ENCODE data around the gene OR5V1.

Gene OR5V1

GRCh38 chr6:29368765-29369164 is at the start of gene OR5V1:
TSS of gene OR5V1 (minus strand) at chr6:29368865. CDS start at chr6:29356195, 12,670 bp downstream.
- H3K9ac ChIP-seq (ENCODE audit: low read depth, low read length) = no peak within 1 kb of the TSS
- no peaks in the 10 kb centered on the region for H3K4me1 ChIP-seq (ENCODE audit: insufficient read depth, low read length)
- H3K4me3 ChIP-seq (ENCODE audit: low read depth in 1 of 2, low read length in 2 of 2) = no peak within 1 kb of the TSS
- no peak for TF ChIP-seq CTCF (IDR thresholded peaks at IDR 0.05; ENCODE audit: borderline replicate concordance, extremely low read depth, low read length, poor library complexity, severe bottlenecking)
- no peak for TF ChIP-seq EZH2 (IDR thresholded peaks at IDR 0.05; ENCODE audit: borderline replicate concordance, low read depth, low read length, severe bottlenecking)
- no peaks in the 10 kb centered on the region for H4K20me1 ChIP-seq (ENCODE audit: insufficient read depth, low read length)
- no peak within 1 kb of the TSS for H3K27ac ChIP-seq (ENCODE audit: low read length)
- H3K9me3 ChIP-seq (ENCODE audit: insufficient read depth, low read length, severe bottlenecking) = no peaks in the 10 kb centered on the region
- no peak within 1 kb of the TSS for H3K4me2 ChIP-seq (ENCODE audit: insufficient read depth, low read length)
- no peaks in the 10 kb centered on the region for H3K36me3 ChIP-seq (ENCODE audit: insufficient read depth, low read length)
- peaks cover 5% of the 10 kb centered on the region for H3K27me3 ChIP-seq (ENCODE audit: insufficient read depth, low read length, poor library complexity)
- ATAC-seq (ENCODE audit: insufficient read depth, low read depth) (no peak), DNase-seq (no peak)
- H3K79me2 ChIP-seq (ENCODE audit: insufficient read depth, low read length) = no peaks in the 10 kb centered on the region
- no peak within 1 kb of the TSS for H2AFZ ChIP-seq (ENCODE audit: low read depth, low read length)

- ATAC-seq (ENCODE audit: insufficient read depth, low read depth) = no peak
Observed at GRCh38 chr6:29414588-29414987, 45.9 kb upstream of the OR5V1 start, which contains the start of gene OR12D1. TSS of gene OR12D1 (plus strand) at chr6:29414928.

GRCh38 chr6:29403801-29404200 is 35.1 kb upstream of the OR5V1 start:
- ATAC-seq (ENCODE audit: insufficient read depth, low read depth) = no peak
- H3K9ac ChIP-seq (ENCODE audit: low read depth, low read length) = no peak overlapping the region
- no peak overlapping the region for H3K4me3 ChIP-seq (ENCODE audit: low read depth in 1 of 2, low read length in 2 of 2)
- no peaks in the 10 kb centered on the region for H3K9me3 ChIP-seq (ENCODE audit: insufficient read depth, low read length, severe bottlenecking)
- no peak overlapping the region for H2AFZ ChIP-seq (ENCODE audit: low read depth, low read length)
- DNase-seq = no peak
- no peaks in the 10 kb centered on the region for H3K79me2 ChIP-seq (ENCODE audit: insufficient read depth, low read length)
- TF ChIP-seq EZH2 (IDR thresholded peaks at IDR 0.05; ENCODE audit: borderline replicate concordance, low read depth, low read length, severe bottlenecking) (no peak), CTCF (IDR thresholded peaks at IDR 0.05; ENCODE audit: borderline replicate concordance, extremely low read depth, low read length, poor library complexity, severe bottlenecking) (no peak)
- no peaks in the 10 kb centered on the region for H3K4me1 ChIP-seq (ENCODE audit: insufficient read depth, low read length)
- H3K27me3 ChIP-seq (ENCODE audit: insufficient read depth, low read length, poor library complexity) = no peaks in the 10 kb centered on the region
- H4K20me1 ChIP-seq (ENCODE audit: insufficient read depth, low read length) = no peaks in the 10 kb centered on the region
- H3K4me2 ChIP-seq (ENCODE audit: insufficient read depth, low read length) = no peak overlapping the region
- H3K27ac ChIP-seq (ENCODE audit: low read length) = no peak overlapping the region
- no peaks in the 10 kb centered on the region for H3K36me3 ChIP-seq (ENCODE audit: insufficient read depth, low read length)

More at GRCh38 chr6:29414588-29414987, 45.9 kb upstream of the OR5V1 start, which contains the start of gene OR12D1:
- Histone ChIP-seq H3K27ac (ENCODE audit: low read length) (no peak within 1 kb of the TSS), H2AFZ (ENCODE audit: low read depth, low read length) (no peak within 1 kb of the TSS), H3K36me3 (ENCODE audit: insufficient read depth, low read length) (no peaks in the 10 kb centered on the region), H3K27me3 (ENCODE audit: insufficient read depth, low read length, poor library complexity) (peaks cover 6% of the 10 kb centered on the region), H3K79me2 (ENCODE audit: insufficient read depth, low read length) (no peaks in the 10 kb centered on the region), H3K4me2 (ENCODE audit: insufficient read depth, low read length) (no peak within 1 kb of the TSS), H3K4me1 (ENCODE audit: insufficient read depth, low read length) (no peaks in the 10 kb centered on the region), H3K9ac (ENCODE audit: low read depth, low read length) (no peak within 1 kb of the TSS), H3K4me3 (ENCODE audit: low read depth in 1 of 2, low read length in 2 of 2) (no peak within 1 kb of the TSS), H4K20me1 (ENCODE audit: insufficient read depth, low read length) (no peaks in the 10 kb centered on the region), H3K9me3 (ENCODE audit: insufficient read depth, low read length, severe bottlenecking) (no peaks in the 10 kb centered on the region)
- TF ChIP-seq EZH2 (IDR thresholded peaks at IDR 0.05; ENCODE audit: borderline replicate concordance, low read depth, low read length, severe bottlenecking) (no peak), CTCF (IDR thresholded peaks at IDR 0.05; ENCODE audit: borderline replicate concordance, extremely low read depth, low read length, poor library complexity, severe bottlenecking) (no peak)
- DNase-seq = no peak

GRCh38 chr6:29399525-29399924 is 30.9 kb upstream of the OR5V1 start:
- Histone ChIP-seq H3K27ac (ENCODE audit: low read length) (no peak overlapping the region), H3K27me3 (ENCODE audit: insufficient read depth, low read length, poor library complexity) (no peaks in the 10 kb centered on the region), H3K79me2 (ENCODE audit: insufficient read depth, low read length) (no peaks in the 10 kb centered on the region), H2AFZ (ENCODE audit: low read depth, low read length) (no peak overlapping the region), H3K36me3 (ENCODE audit: insufficient read depth, low read length) (no peaks in the 10 kb centered on the region), H3K4me1 (ENCODE audit: insufficient read depth, low read length) (no peaks in the 10 kb centered on the region), H3K4me2 (ENCODE audit: insufficient read depth, low read length) (no peak overlapping the region), H3K9me3 (ENCODE audit: insufficient read depth, low read length, severe bottlenecking) (no peaks in the 10 kb centered on the region), H3K9ac (ENCODE audit: low read depth, low read length) (no peak overlapping the region), H4K20me1 (ENCODE audit: insufficient read depth, low read length) (no peaks in the 10 kb centered on the region), H3K4me3 (ENCODE audit: low read depth in 1 of 2, low read length in 2 of 2) (no peak overlapping the region)
- ATAC-seq (ENCODE audit: insufficient read depth, low read depth) = no peak
- DNase-seq = no peak
- TF ChIP-seq EZH2 (IDR thresholded peaks at IDR 0.05; ENCODE audit: borderline replicate concordance, low read depth, low read length, severe bottlenecking) (no peak), CTCF (IDR thresholded peaks at IDR 0.05; ENCODE audit: borderline replicate concordance, extremely low read depth, low read length, poor library complexity, severe bottlenecking) (no peak)

Data from DND-41 (cell line).